ENCODE data around the gene MYOZ1. TPM values are rescaled to one million over a fixed set of nuclear protein-coding genes. Genes with fewer than 3 reads are reported as not detected.

MYOZ1 gene
- total and polyA plus RNA-seq, 2 of the 8 experiments (the other 6 are each of a cell fraction or from before 2014, with no cell fraction given) = 2.6 to 3.3 TPM

DNA sequence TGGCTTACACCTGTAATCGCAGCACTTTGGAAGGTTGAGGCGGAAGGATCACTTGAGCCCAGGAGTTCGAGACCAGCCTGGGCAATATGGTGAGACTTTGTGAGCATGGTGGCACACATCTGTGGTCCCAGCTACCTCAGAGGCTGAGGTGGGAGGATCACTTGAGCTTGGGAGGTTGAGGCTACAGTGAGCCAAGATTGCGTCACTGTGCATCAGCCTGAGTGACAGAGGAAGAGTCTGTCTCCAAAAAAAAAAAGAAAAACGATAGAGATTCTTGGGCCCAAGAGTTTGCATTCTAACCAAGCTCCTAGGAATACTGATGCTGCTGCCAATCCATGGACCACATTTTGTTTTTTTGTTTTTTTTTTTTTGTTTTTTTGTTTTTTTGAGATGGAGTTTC lies 12.1 kb downstream of the MYOZ1 start:
- Histone ChIP-seq H2BK15ac (ENCODE audit: low read length) (no peak overlapping the region), H3K4me2 (ENCODE audit: insufficient read depth in 1 of 2, low read depth in 2 of 2, low read length in 2 of 2) (no peak overlapping the region), H2BK5ac (ENCODE audit: low read depth, low read length) (no peak overlapping the region), H3K79me2 (ENCODE audit: control insufficient read depth in 1 of 2, insufficient read depth in 2 of 2, low read length in 2 of 2) (peaks cover 0 to 14% of the 10 kb centered on the region in 2 experiments; a peak in 2 of 4 replicates), H4K5ac (ENCODE audit: insufficient read length, low read depth, low read length) (no peak overlapping the region), H4K91ac (replicated peaks; ENCODE audit: insufficient read length, low read length) (no peak overlapping the region), H3K9ac (replicated peaks in 1 of 4; ENCODE audit: extremely low read depth in 1 of 4, low read depth in 3 of 4, low read length in 3 of 4) (no peak overlapping the region), H2BK120ac (replicated peaks; ENCODE audit: low read depth, low read length) (no peak overlapping the region), H3K23ac (ENCODE audit: insufficient read length) (no peak overlapping the region), H4K8ac (ENCODE audit: extremely low read depth, insufficient read depth, low read length) (no peak overlapping the region), H2BK20ac (ENCODE audit: low read length) (no peak overlapping the region), H3K36me3 (ENCODE audit: control insufficient read depth in 2 of 4, insufficient read depth in 4 of 4, low read length in 3 of 4) (no peaks in the 10 kb centered on the region), H3K79me1 (ENCODE audit: low read depth, low read length) (peaks cover 5% of the 10 kb centered on the region; the same call in 1 of the 2 replicates), H3K4ac (replicated peaks; ENCODE audit: insufficient read length, low read depth, low read length) (no peak overlapping the region), H3K14ac (ENCODE audit: insufficient read length) (no peak overlapping the region), H3K27me3 (replicated peaks in 1 of 4; ENCODE audit: control insufficient read depth in 3 of 4, extremely low read depth in 1 of 4, insufficient read depth in 3 of 4, low read length in 3 of 4) (no peaks in the 10 kb centered on the region), H4K20me1 (replicated peaks in 1 of 2; ENCODE audit: control insufficient read depth in 1 of 2, insufficient read depth in 2 of 2, low read length in 2 of 2) (no peaks in the 10 kb centered on the region), H3K9me3 (ENCODE audit: insufficient read depth in 2 of 2, low read depth in 1 of 2, low read length in 1 of 2) (no peaks in the 10 kb centered on the region), H3K27ac (ENCODE audit: low read depth, low read length) (no peak overlapping the region), H3K4me3 (ENCODE audit: extremely low read depth in 1 of 4, insufficient read depth in 2 of 4, low read depth in 3 of 4, low read length in 4 of 4) (no peak overlapping the region), H3K23me2 (ENCODE audit: low read depth, low read length) (peaks cover 5% of the 10 kb centered on the region; the same call in 1 of the 2 replicates), H3K4me1 (replicated peaks in 1 of 4; ENCODE audit: control insufficient read depth in 3 of 4, insufficient read depth in 4 of 4, low read length in 3 of 4) (peaks cover 0 to 3% (median 0%) of the 10 kb centered on the region in 4 experiments; a peak in 3 of 7 replicates), H2BK12ac (ENCODE audit: low read depth, low read length) (no peak overlapping the region), H3K56ac (replicated peaks; ENCODE audit: insufficient read length, low read depth, low read length) (no peak overlapping the region), H2AK5ac (ENCODE audit: low read depth, low read length) (no peak overlapping the region), H2AFZ (ENCODE audit: low read length) (no peak overlapping the region), H3K18ac (ENCODE audit: extremely low read depth, low read length) (no peak overlapping the region)
- CTCF ChIA-PET (ENCODE audit: partially characterized antibody) = interaction anchor here (0.6 to 6.8 kb wide), 5 partner anchors 9 to 100 kb away, joined by 3 to 29 read pairs (median 8); partner anchors contain the start of gene MYOZ1
- no peak for FAIRE-seq
- TF ChIP-seq CREB1 (IDR thresholded peaks at IDR 0.05) (no peak), KDM1A (IDR thresholded peaks at IDR 0.05; ENCODE audit: borderline replicate concordance, low read length) (no peak), CHD1 (IDR thresholded peaks at IDR 0.05; ENCODE audit: low read depth, low read length) (no peak), KDM5A (IDR thresholded peaks at IDR 0.05; ENCODE audit: low read length) (no peak), CEBPB (IDR thresholded peaks at IDR 0.05; ENCODE audit: low read depth, low read length) (0 out of 2 replicates have a peak, but pooled peaks have one; percentile 2)
- TF ChIP-seq, protein P1, sequence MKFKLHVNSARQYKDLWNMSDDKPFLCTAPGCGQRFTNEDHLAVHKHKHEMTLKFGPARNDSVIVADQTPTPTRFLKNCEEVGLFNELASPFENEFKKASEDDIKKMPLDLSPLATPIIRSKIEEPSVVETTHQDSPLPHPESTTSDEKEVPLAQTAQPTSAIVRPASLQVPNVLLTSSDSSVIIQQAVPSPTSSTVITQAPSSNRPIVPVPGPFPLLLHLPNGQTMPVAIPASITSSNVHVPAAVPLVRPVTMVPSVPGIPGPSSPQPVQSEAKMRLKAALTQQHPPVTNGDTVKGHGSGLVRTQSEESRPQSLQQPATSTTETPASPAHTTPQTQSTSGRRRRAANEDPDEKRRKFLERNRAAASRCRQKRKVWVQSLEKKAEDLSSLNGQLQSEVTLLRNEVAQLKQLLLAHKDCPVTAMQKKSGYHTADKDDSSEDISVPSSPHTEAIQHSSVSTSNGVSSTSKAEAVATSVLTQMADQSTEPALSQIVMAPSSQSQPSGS (IDR thresholded peaks at IDR 0.05; ENCODE audit: low read length) = no peak
- no peak for DNase-seq (ENCODE audit: low read depth in 1 of 2, low spot score in 2 of 2)
- WGBS, 2 experiments (ENCODE audit: extremely low coverage in 1 of 2, insufficient coverage in 1 of 2, insufficient read length in 1 of 2, insufficient replicate concordance in 2 of 2, low coverage in 1 of 2, low lambda C conversion rate in 2 of 2, missing lambda C conversion rate in 1 of 2) = 82% methylated on average over 5 of the region's 5 CpGs; no CpG with 5 or more reads in 1 of the 2 experiments
- POLR2A ChIA-PET (ENCODE audit: partially characterized antibody) = interaction anchor here (0.6 to 1.0 kb wide), 2 partner anchors 10 to 116 kb away, joined by 3 read pairs; no protein-coding TSS in a partner anchor
